GM18873 (cell line): ENCODE measurements around the gene SMPX.
"Not testable (repeated sequence)": the region's sequence is repeated elsewhere in the genome, so short reads cannot be mapped to it uniquely, and the experiment has no call there.

Experiments
- ATAC-seq: cut with Tn5 transposase; IDR thresholded peaks from one replicate; pipeline ENCODE4 v1.9.1; 2021; ENCODE audit warnings: mild to moderate bottlenecking, moderate library complexity, moderate number of reproducible peaks; ENCODE audit not compliant: unreplicated experiment, low FRiP score

Gene SMPX

DNA sequence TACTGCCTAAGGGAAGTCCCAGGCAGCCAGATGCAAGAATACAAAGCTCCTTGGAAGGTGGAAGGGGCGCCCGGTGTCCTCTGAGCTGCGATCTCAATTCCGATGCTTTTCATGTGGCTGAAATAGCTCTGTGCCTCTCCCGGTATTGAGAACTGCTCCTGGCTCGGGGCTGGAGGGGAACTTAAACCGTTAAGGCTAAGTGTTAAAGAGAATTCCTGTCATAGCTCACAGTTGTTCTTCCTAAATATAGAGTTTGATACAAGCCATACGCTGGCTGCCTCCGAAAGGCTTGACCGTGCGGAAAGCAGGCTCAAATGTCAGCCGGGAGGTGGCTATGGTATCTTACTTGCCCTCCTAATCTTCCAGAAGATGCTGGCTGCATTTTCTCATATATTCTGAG lies at the start of gene SMPX:
Gene SMPX (minus strand): TSS at position 157 of the 400 bp plus-strand sequence. CDS start 3,826 bp downstream, outside the sequence.
- no peak for ATAC-seq

DNA sequence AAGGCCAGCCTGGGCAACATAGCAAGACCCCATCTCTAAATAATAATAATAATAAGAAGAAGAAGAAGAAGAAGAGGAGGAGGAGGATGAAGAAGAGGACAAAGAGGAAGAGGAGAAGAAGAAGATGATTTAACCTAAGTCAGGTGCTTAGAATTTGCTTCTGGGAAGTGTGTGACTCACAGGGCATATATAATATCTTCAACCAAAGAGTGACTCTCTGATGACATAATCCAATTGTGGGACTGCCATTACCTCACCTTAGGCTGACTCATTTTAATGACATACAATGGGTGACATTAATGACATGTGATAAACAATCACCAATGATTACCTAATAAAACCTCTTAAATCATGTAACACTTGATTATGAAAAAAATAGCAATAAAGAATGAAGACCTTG lies 48.8 kb upstream of the SMPX start:
- ATAC-seq, result no peak

DNA sequence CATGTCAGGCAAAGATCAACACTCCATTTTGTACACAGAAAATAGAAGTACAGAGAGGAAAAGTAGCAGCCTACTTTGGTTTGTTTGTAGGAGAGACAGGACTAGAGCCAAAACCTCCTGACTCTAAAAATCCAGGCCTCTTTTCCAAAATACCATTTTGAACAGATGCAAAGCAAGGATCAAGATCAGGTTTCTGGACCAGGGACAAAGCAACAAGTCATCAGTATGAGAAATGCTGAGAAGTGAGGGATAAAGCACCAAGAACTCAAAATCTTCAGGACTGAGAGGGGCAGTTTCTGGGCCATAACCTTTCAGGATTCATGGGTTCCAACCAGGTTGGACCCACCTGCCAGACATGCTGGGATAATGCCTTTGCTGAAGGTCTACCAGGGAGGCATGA lies 44.9 kb upstream of the SMPX start:
- ATAC-seq, result no peak

DNA sequence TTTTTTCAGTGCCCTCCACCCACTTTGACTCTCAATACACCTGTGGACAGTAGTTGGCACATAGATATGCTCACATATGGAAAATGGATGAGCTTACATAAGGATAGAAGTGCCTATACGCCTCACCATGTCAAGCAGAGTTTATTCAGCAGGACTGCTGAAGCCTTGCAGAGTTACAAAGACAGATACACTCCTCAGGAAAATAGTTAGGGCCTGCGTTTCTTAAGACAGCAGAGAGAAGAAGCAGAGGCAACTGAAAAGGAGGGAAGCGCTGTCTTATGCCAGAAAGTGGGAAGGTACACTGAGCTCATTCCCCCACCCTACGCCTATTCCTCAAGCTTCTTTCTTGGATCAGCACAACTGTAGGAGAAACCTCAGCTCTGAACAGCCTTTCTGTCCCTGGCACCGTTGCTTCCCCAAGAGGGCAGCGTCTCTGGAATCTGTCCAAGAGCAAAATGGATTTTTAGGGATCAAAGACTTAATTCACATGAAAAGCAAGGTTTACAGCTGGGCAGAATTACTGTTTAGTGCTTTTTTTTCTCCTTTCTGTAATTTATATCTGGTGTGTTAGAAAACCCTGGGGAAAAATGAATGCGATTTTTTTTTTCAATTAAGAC lies 44.2 kb upstream of the SMPX start:
- no peak for ATAC-seq

DNA sequence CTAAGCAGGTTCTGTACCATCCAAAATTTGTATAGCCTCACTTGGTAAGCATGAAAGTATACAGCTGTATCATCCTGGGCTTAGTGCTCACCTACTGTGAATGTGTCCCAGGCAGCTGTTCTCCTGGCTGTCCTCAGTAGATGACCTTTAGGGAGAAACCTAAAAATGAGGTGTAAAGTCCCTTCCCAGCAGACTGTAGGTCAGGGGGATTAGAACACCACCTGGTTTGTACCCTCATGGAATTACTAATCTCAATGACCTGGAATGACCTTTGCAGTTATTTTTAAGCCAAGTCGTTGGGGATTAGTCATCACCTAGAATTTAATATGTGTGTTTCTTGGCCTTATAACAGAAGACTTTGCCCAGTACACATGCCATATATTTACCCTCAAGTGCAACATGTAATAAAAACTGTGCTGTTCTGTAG lies 42.4 kb upstream of the SMPX start:
- ATAC-seq, result peak; percentile 39

DNA sequence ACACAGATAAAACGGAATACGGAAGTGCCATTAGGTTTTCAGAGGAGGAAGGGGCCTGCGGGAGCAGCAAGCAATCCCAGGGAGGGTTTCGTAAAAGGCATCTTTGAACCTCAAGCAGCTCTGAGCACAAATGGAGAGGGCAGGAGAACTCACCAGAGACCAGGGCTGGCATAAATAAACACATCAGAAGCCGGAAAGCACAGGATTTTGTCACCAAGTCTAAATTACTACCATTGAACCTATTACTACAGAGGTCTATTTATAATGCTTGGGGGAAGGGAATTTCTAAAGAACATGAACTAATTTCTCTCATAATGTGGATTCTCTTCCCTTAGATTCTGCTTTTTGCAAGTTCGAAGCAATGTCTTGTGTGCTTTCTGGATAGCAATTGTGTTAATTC lies 41.9 kb upstream of the SMPX start:
- ATAC-seq, result no peak

DNA sequence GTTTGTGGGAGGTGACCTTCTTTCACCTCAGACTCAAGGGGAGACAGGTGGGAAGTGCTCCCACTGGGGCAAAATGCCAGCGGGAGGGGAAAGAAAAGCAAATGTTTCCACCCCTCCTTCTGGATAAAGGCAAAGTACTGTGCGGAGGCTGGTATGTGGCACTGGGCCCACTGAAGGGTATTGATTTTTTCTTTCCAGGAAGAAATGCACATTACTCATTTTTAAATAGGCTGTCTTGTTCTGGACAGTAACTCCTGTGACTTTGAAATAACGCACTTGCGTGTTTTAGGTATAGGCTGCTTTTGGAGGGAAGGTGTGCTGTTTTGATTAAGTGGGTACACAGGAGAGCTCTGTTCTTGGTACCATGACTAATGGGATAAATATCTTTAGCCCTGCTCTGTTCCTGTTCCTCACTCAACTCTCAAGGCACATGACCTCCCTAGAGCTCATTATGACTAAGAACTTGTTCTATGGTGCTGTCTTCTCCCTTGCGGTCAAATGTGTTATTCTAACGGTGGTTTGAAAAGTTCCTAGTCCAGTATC lies 40.8 kb upstream of the SMPX start:
- peak; percentile 78 for ATAC-seq

DNA sequence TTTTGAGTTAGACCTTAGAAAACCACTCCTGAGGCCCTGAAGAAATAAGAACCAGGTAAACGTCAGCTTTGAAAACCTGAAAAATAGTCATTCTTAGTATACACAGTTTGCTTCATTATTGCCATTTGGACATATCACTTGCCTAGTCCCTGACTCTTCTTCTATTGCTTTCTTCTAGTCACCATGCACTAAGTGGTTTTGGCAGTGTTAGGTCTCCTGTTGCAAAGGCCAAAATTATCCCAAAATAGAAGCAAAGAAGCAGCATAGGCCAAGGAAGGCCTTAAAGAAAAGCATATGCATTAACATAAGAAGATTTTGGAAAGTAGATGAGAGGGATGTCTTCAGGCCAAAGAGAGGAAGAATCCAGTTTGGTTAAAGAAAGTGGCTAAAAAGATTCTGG lies 24.1 kb upstream of the SMPX start:
- no peak for ATAC-seq

DNA sequence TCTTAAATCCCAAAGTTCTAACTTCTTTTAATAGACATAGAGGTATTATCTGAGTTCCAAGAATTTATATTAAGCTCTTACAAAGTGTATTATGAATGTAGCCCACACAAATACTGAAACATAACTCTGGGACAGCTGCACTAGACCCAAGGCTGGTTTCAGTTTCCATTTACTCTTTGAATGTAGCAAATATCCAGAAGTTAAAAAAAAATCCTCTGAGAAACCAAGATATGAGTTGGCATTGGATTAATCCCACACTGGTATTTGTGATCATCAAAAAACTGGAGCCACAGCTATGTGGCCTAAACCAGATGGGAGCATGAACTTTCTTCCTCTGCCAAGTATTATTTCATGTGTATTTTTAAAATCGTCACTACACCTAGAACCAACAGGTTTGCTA lies 23.6 kb upstream of the SMPX start:
- ATAC-seq, result no peak

DNA sequence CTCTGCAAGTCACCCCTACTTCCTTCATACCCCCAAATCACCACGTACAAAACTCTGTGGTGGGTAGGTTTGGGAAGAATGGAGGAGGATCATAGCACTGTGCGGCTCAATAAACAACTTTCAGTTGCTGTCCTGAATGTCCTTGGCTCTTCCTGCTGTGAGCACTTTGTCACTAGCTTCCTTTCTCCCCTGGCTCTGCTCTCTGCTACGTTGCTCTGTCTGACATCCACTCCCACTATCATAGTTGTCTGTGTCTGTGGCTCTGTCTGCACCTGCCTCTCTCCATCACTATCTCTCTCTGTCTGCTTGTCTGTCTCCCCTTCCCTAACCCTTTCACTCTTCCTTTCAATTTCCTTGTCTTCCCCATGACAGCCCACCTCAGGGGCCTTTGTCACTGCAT lies 21.2 kb upstream of the SMPX start:
- ATAC-seq, result no peak

DNA sequence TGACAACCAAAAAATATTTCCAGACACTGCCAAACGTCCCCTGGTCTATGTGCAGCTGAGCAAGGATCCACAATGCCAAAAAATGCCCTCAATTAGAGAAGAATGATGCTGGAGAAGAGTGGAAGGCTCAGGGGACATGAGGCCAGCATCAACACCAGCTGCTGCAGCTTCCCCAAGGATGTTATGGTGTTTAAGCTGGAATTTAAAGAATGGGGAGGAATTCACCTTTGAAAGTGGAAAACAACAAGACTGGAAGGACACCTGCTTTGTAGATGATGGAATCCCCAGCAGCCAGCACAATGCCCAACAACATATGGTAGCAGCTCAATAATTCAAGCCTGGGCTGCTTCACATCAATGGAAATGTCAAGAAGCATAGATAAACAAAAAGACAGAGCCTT lies 20.3 kb upstream of the SMPX start:
- ATAC-seq, result no peak

DNA sequence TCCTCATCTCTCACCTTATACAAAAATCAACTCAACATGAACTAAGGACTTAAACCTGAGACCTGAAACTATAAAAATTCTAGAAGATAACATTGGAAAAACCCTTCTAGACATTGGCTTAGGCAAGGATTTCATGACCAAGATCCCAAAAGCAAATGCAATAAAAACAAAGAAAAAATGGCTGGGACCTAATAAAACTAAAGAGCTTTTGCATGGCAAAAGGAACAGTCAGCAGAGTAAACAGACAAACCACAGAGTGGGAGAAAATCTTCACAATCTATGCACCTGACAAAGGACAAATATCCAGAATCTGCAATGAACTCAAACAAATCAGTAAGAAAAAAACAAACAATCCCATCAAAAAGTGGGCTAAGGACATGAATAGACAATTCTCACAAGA lies 17.2 kb upstream of the SMPX start:
- ATAC-seq, result not testable (repeated sequence)

DNA sequence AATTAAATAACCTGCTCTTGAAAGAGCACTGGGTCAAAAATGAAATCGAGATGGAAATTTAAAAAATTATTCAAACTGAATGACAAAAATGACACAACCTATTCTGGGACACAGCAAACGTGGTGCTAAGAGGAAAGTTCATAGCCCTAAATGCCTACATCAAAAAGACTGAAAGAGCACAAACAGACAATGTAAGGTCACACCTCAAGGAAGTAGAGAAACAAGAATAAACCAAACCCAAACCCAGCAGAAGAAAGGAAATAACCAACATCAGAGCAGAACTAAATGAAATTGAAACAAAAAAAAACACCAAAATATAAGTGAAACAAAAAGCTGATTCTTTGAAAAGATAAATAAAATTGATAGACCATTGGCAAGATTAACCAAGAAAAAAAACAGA lies 15.1 kb upstream of the SMPX start:
- not testable (repeated sequence) for ATAC-seq

DNA sequence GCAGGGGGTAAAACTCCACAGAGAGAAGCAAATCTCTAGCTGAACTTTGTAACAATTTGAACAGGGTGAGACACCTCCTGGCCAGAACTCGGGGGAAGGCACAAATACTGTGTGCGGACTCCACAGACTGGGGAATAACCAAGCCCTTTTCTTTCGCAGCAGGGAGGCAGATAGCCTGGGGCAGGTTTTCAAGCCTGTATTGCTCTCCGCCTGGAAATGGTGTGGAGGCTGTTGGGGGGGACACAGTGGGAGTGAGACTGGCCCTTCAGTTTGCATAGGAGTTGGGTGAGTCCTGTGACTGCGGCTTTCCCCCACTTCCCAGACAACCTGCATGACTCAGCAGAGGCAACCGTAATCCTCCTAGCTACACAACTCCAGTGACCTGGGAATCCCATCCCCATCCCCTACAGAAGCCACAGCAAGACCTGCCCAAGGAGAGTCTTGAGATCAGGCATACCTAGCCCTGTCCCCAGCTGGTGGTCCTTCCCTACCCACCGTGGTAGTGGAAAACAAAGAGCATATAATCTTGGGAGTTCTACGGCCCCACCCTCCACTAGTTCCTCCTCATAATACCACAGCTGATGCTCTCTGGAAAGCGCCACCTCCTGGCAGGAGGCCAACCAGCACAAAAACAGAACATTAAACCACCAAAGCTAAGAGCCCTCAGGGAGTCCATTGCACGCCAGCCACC lies 12.9 kb upstream of the SMPX start:
- no peak for ATAC-seq

DNA sequence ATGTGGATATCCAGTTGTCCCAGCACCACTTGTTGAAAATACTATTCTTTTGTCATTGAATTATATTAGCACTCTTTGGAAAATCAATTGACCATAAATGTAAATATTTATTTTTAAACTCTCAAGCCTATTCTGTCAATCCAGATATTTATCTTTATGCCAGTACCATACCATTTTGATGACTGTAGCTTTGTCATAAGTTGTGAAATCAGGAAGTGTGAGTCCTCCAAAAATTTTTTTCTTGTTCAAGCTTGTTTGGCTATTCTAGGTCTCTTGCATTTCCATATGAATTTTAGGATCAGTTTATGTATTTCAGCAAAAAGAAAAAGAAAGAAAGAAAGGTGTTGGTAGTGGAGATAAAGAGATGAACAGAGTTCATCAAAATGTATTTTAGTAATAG lies 8.2 kb upstream of the SMPX start:
- ATAC-seq, result no peak

DNA sequence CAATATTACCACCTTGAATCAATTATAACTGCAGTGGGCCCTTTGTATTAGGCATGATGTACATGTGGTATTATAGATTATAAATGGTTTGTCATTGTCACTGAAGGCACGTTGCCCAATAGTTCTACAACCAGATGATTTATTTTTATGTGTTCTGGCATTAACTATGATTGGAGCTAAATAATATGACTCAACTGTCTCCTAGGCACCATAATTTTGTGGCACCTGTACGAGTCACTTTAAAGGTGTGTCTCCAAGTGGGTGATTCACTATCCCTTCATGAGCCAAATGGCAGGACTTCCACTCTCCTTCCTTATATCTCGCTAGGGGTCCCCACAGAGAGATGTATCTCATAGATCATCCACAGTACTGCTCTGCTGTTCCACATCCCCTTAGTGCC lies 6.1 kb upstream of the SMPX start:
- ATAC-seq, result no peak

DNA sequence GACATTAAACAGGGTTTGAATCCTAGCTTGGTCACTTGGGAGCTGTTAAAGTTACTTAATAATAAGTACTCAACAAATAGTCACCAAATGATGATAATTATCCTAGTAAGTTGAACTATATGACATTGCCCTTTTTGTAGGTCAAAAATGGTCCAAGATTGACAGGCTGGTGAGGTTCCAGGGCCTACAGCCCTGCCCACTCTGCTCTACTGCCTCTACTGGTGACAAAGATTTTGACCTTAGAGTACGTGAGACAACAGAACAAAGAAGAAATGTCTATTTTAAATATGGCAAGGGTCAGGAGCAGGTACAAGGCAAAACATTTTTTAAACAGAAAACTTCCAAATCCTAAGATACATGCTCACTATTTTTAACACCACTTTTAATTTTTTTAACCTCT lies 572 bp upstream of the SMPX start:
- ATAC-seq, result no peak

DNA sequence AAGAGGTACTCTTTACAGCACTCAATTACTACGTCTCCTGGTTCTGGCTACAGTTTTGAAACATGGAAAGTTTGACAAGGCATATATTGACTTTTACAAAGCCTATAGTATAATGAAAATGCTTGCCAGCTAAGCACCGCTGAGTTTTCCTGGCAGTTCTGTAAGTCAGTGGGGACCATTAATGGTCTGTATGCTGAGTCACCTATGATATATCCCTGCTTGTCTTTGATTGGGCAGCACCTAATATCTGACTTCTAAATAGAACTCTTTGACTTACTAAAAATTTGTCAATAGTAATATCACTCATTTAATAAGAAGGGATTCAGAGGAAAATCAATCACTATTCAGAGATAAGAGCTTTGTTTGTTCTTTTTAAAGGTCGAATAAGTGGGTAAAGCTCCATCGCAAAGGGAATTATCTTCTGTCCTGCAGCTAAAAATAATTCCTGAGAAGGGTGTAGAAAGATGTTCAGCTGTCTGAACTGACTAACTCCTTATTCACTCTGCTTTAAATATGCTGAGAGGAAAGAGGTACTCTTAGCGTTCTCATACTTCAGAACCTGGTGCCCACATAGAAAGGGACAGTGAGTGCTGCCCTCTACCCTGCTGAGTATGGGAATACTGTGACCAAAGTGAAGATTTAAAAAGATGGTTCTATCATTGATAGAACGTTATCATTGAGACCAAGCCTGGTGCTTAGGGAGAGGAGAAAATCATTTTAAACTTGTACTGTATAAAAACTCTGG lies 959 bp downstream of the SMPX start:
- ATAC-seq, result no peak

DNA sequence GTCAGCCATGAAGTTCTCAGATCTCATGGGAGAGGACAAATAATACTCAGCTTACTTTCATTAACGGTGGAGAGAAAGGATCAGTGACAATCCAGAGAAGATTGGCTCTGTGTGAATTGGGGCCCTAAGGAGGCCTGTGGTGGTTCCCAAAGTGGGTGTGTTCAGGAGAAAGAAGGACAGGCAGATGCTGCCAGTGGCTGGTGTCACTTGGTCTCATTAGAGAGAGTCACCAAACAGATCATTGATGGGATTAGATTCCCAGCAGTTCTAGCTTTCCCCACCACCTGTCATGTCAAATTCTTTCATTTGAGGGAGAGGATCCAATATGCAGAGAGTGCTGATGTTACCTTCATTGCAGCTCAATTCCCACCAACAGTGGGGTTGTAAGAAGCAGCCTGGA lies 8.0 kb downstream of the SMPX start:
- ATAC-seq, result no peak

DNA sequence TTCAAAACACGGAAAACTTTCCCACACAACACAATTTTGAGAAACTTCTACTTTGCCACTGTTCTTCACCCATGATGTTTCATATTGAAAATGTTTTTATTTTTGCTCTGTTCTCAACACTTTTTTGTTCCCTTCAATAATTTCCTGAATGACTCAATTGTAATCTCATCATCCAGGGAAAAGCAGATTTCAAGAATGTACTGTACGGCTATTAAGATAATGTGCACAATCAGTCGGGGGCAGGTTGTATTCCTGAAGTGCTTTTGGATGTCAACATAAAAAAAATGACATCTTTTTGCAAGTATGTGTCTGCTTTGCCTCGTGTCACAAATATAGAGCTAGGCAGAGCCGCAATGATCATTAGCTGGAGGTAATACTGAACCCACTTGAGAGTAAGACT lies 9.7 kb downstream of the SMPX start:
- ATAC-seq, result no peak

DNA sequence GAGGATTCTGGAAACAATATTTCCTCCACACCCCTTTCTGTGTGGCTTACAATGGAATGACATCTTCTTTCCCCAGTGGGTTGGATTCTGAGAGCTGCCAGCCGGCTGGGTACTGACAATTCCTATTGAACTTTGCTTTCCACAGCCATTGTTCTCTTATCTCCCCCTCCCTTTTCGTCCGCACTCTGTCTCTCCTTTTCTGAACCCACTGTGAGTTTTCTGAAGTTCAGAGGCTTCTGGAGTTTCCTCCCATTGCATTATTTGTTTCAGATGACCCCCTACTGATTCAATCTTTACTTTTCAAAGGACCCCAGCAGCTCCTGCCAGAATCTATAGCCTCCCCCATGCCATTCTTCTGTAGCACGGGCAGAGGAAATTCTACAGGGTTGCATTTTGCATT lies 10.4 kb downstream of the SMPX start:
- no peak for ATAC-seq

DNA sequence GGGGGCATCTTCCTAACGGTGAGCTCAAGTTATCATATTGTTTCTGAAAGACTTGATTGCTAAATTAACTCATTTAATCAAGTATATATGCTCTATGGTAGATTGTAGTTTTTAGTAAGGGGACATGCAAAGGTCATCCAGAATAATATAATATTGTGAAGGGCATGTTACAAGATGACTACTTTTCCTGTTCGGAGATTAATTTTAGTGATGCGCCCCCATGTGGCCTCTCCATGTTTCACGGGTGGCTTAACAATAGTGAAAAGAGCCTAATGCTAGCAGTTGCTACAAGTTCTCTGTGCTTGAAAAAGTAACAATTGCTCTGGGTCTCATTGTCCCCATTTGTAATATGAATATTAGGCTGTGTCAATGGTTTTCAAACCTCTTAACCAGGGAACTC lies 12.2 kb downstream of the SMPX start:
- ATAC-seq, result no peak
